GM18873 (cell line): Measurements from ENCODE around the gene DGLUCY.
"Not testable (repeated sequence)": the region's sequence is repeated elsewhere in the genome, so short reads cannot be mapped to it uniquely, and the experiment has no call there.

Experiments used
- ATAC-seq: cut with Tn5 transposase; IDR thresholded peaks from one replicate; pipeline ENCODE4 v1.9.1; 2021; ENCODE audit warnings: mild to moderate bottlenecking, moderate library complexity, moderate number of reproducible peaks; ENCODE audit not compliant: unreplicated experiment, low FRiP score

DGLUCY gene

DNA sequence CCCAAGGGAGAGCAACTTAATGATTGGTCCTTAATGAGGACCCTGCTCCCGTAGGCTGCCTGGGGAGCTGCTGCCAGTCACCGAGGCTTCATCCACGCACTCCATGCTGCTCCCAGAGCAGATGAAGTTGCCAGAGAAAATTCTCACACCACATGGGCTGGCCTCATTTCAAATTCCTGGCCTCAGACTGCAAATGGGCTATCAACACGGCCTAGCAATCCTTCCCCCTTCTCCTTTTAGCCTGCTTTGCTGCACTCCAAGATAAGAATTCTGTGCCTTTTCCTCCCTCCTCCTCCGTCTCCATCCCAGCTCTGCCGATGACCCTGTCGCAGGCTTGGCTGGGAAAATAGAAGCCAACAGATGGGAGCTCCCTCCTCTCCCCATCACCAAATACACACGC, 10.8 kb upstream of the DGLUCY start:
- ATAC-seq, result no peak

DNA sequence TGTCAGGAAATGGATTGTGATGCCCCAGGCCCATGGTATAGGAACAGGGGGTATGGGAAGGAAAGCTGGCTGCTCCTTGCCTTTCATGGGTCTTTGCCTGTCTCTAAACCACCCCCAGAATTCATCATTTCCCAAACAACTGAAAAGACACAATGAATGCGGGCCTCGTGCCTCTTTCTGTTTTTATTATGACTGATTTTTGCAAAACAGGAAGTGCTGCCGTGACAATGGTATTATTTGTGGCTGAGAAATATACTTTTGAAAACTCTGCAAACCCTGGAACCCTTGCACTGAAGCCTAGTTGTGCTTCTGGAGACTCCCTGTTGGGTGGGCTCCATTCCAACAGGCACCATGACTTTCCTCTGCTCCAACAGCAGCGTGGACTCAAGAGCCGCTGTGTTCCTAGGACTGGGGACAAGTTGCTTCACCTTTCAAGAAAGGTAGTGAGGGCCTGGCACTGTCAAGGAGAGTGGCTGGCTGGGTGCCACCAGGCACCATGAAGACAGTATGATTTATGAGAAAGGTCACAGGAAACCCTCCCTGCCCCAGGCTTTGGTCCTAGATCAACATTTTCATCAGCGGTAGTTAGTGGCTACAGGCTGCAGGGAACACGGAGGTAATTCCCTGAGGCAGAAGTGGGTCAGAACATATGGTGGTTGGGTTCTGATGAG, 4.8 kb upstream of the DGLUCY start:
- no peak for ATAC-seq

DNA sequence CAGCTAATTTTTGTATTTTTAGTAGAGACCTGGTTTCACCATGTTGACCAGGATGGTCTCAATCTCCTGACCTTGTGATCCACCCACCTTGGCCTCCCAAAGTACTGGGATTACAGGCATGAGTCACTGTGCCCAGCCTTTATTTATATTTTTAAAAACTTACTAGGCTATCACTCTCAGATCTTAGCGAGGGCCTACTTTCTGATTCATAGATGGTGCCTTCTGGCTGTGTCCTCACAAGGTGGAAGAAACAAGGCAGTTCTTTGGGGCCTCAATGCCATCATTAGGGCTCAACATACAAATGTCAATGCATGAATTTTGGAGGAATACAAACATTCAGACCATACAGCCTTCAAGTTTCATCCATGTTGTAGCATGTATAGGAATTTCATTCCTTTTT, 2.4 kb upstream of the DGLUCY start:
- no peak for ATAC-seq

DNA sequence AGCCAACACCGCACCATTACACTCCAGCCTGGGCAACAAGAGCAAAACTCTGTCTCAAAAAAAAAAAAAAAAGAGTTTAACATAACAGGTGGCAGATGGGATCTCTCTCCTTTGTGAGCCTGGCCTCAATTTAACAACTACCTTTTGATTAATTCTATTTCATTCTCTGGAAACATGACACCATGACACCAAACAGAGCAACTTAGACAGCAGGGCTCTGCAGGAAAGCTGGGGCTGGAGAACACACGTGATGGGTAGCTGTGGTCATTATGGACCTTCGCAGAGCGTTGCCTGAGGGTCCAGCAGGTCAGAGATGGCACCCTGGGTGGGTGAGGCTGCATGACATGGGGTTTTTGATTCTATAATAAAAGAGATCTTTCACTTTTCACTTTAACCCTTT, 1.7 kb upstream of the DGLUCY start:
- ATAC-seq, result no peak

DNA sequence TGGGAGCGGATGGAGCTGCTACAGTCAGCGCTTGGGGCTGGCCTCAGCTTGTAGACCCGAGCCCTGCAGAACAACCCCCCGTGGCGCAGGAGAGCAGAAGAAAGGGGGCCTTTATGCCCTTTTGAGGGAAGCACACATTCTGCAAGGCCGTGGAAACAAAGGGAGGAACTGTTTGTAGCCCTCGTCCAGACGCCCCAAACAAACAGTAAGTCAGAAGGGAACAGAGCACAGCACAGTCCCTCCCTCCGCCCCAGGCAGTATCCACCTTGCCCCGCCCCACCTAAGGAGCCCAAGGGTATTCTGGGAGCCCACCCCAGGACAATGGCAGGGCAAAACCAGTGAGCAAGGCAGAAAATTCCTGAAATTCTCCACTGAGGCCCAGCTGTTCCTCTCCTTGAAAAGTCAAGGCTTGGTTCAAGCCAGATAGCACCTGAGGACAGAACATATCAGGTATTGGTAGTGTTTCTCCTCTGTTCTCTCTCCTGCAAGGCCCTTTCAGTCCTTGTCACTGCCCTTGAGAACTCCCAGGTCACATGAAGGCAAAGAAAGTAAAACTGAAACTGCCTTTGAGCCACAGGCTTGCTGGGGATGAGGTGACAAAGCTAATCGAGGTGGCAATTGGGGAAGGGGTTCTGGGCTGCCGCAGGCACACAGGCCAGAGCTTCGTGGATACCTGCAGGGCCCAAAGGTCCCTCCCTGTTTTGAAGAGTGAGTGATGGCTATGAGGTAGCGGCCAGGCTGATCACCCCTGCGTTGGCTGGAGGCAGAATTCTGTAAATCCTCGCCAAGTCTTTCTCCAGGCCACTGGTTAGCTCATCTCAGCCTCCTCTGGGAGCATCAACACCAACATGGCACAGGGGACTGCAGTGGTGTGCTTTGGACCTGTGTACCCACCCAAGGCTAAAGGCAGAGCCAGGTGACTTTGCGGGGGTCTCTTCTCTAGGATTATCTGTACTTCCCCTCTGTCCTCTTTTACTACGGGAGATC, 499 bp downstream of the DGLUCY start:
- ATAC-seq, result peak; percentile 73

DNA sequence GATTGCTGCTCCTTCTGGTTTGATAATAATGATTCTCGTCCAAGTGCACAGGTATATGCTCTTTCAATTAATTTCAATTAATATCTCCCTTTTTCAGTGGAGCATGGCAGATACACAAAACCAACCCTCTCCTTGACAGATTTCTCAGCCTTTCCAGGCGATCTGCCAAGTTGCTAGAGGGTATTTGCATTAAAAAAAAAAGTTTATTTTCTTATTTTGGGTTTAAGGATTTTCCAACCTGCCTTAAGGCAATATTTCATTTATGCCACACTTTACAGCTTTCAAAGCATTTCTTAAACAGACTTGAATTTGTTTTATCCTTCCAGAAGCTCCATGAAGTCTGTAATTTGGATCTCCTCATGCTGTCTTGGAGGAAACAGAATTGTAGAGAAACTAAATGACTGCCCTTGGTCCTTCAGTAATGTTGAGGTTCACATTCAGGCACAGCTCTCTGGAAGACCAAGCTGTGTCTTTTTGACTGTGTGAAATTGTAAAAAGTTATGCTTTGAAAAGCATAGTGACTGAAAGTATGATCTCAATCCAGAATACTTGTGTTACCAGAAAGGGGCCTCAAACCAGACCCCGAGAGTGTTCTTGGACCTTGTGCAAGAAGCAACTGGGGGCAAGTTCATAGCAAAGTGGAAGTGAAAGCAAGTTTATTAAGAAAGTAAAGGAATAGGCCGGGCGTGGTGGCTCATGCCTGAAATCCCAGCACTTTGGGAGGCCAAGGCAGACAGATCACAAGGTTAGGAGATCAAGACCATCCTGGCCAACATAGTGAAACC, 2.3 kb downstream of the DGLUCY start:
- ATAC-seq, result no peak

DNA sequence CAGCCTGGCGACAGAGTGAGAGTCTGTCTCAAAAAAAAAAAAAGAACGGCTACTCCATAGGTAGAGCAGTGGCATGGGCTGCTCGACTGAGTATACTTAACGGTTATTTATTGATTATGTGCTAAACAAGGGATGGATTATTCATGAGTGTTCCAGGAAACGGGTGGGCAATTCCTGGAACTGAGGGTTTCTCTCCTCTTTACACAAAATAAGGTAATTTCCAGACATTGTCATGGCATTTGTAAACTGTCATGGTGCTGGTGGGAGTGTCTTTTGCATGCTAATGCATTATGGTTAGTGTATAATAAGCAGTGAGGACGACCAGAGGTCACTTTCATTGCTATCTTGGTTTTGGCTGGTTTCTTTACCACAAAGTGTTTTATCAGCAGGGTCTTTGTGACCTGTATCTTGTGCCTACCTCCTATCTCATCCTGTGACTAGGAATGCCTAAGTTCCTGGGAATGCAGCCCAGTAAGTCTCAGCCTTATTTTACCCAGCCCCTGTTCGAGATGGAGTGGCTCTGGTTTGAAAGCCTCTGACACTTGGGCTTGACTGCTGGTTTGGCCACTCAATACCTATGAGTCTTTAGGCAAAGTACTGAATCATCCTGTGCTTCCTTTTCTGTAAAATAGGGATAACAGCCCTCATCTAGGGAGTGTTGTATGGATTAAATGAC, 3.2 kb downstream of the DGLUCY start:
- ATAC-seq, result no peak

DNA sequence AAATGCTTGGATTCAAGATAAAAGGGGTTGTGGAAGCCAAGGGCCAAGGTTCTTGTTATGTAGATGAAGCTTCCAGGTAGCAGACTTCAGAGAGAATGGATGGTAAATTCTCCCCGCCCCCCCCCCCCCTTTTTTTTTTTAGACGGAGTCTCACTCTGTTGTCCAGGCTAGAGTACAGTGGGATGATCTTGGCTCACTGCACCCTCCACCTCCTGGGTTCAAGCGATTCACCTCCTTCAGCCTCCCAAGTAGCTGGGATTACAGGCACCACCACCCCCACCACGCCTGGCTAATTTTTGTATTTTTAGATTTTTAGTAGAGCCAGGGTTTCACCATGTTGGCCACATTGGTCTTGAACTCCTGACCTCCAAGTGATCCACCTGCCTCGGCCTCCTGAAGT, 4.1 kb downstream of the DGLUCY start:
- ATAC-seq, result no peak

DNA sequence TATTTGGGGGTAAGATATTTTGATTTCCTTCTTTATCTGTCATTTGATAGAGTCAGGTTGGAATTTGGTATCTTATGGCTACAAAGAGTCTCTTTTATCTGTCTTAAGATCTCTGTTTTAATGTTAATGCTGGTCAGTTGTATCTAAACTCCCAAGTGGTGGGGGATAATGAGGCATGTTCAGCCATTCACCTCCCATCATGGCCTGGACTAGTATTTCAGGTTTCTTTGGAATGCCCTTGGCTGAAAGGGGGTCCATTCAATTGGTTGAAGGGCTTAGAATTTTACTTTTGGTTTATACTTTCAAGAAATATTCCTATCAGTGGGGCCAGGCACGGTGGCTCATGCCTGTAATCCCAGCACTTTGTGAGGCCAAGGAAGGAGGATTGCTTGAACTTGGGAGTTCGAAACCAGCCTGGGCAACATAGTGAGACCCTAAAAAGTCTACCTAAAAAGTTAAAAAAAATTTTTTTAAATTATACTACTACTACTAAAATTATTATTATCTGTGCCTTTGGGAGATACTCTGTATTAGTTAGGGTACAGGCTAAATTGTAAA, 4.7 kb downstream of the DGLUCY start:
- no peak for ATAC-seq

DNA sequence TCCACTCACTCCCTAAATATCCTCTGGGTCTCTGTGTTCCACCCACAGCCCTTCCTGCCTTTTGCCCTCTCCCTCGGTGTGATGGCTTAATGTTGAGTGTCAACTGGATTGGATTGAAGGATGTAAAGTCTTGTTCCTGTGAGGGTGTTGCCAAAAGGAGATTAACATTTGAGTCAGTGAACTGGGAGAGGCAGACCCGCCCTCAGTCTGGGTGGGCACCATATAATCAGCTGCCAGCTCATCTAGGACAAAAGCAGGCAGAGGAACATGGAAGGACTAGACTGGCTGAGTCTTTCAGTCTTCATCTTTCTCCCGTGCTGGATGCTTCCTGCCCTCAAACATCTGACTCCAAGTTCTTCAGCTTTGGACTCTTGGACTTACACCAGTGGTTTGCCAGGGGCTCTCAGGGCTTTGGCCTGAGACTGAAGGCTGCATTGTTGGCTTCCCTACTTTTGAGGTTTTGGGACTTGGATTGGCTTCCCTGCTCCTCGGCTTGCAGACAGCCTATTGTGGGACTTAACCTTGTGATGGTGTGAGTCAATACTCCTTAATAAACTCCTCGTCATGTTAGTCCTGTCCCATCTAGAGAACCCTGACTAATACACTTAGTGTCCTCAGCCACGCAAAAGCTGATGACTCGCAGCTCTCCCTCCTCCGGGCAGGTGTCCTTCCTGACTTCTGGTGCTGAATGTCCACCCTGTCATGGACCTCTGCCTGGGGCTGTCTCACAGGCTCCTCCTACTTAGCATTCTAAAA, 5.9 kb downstream of the DGLUCY start:
- ATAC-seq, result no peak

DNA sequence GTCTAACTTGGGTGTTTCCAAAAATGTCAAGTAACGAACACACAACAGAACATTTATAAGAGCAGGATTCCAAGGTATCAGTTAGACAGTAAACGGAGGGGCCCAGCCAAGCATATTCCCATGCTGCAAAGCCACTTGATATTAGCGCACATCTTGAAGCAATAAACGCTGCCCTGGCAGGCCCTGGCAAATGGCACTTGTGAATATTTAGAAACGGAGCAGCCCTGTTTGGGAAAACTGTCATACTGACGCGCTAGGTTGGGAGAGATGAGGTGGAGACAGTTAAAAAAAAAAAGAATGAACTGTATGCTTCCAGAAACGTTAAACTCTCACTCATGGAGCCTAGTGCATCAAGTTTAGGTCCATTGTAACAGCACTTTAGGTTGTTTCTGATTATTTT, 9.3 kb downstream of the DGLUCY start:
- no peak for ATAC-seq

DNA sequence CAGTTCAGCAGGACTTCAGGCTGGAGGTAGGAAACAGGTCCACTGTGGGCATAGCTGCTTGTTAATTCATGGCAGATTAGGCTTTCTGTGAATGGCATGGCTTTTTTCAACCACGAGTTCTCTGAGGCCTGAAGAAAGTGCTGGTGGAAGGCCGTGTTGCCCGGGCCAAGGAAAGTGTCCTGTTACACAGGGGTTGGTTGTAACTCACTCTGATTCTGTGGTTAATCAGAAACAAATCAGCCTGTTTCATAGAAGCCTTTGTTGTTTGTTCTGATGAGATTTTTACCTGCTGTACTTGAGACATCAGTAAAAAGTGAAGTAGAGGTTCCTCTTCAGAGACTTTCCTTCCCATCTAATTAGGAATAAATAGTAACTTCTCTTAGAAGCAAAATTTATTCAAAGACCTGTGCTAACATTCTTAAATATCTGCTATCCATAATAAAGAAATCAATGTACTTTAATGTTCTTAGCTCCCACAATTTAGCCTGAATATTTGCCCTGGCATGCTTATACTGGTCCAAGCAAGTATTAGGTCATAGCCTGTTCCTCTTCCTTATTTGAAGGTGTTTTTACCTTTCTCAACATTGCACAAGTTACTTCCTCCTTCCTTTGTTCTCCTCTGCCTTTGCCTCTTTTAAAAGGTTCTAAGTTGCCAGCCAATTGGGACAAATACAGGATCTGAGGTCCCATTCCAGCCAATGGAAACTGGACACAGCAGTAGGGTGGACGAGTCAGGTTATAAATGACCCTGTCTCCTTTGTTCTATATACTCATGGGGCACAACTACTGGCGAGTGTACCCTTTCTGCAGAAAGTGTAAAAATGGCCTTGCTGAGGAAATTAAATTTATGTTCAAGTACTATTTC, 10.8 kb downstream of the DGLUCY start:
- not testable (repeated sequence) for ATAC-seq

DNA sequence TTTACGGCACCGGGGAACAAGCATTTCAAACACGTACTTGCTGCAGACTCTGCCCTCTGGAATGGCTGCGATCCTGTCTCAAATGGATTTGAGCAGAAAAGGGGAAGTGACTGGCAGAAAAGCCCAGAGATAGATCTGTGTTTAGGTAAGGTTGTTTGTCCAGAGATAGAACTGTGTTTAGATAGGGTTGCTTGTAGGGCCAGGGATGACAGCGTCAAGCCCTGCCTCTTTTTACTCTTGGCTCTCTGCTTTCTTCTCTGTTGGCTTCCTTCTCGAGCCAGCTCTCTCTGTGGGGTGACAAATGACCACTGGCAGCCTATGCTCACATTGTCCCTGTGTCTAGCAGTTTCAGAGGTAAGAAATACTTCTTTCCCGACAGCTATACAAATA, 11.4 kb downstream of the DGLUCY start:
- ATAC-seq, result no peak

DNA sequence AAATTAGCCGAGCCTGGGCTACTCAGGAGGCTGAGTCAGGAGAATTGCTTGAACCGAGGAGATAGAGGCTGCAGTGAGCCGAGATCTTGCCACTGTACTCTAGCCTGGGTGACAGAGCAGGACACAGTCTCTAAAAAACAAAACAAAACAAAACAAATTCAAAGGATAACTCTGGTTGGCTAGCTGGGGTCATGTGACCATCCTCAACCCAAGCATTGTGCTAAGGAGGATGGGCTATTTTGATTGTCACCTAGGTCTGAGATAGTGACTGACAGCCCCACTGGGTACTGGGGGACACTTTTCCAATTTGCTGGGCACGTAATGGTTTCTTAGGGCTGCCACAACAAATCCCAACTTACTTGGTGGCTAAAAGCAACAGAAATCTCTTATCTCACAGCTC, 11.9 kb downstream of the DGLUCY start:
- ATAC-seq, result no peak

DNA sequence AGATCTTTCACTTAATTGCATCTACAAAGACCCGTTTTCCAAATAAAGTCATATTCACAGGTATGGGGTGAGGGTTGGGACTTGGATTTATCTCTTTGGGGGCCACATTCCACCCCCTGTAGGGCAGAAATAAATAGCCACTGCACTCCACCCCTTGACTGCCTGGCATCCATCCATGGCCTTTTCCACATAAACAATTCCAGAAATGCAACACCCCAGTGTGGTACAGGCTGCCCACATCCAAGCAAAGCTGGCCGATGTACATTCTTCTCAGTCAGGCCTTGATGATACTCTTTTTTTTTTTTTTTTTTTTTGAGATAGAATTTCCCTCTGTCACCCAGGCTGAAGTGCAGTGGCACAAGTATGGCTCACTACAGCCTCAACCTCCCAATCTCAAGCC, 12.9 kb downstream of the DGLUCY start:
- no peak for ATAC-seq

DNA sequence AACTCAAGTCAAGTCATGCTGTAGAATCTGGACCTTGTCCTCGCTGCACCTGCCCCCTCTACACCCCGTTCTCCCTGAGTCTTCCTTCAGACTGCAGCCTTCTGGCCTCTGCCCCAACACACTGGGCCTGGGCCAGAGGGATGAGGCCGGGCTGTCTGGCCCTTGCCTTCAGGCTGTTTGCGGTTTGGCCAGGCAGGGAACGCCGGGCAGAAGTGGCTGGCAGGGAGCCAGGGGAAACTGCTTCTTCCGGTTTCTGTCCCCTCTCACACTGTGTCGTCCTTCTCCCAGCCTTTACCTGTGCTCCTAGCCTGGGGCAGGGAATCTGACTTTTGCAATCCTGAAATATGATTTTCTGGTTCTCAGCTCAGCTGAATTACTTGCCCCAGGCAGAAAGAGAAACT, 13.5 kb downstream of the DGLUCY start:
- no peak for ATAC-seq

DNA sequence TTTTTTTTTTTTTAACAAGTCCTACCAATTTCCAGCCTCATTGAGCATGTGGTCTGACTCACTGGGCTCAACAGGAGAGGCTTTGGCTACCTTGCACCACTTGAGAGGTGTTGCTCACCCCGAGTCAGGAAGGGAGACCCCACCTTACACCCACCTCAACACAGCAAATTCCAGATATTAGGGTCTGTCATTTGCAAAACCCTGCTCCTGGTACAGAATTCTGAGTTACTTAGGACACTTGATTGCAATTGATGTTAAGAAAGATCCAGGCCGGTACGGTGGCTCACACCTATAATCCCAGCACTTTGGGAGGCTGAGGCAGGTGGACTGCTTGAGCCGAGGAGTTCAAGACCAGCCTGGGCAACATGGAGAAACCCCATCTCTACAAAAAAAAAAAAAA, 14.1 kb downstream of the DGLUCY start:
- no peak for ATAC-seq

DNA sequence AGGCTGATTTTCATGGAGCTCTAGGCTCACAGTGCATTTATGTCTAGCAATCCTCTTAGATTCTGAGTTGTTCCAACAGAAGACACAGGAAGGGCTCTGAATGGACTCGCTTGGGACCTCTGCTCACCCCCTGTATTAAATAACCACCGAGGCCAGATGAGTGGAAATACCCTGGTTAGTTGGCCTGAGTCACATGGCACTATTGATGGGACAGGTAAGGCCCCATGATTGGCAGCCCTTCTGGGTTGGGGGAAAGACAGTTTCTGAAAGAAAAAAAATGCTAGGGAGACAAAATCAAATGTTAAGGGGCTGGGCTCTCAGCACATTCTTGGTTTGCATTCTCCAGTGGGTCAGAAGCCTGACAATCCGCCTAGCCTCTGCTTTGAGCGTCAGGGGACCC, 14.8 kb downstream of the DGLUCY start:
- no peak for ATAC-seq

DNA sequence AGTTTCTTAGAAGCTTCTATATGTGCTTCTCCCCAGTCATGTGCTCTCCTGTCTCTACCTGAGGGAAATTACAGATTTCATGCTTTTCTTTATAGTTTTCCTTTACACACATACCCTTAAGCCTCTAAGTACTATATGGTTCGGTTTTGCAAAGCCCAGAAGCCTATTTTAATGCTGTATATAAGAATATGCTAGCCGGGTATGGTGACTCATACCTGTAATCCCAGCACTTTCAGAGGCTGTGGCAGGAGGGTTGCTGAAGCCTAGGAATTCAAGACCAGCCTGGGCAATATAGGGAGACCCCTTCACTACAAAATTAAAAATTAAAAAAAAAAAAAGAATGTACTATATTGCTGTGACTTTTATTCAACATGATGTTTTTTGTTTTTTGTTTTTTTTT, 15.4 kb downstream of the DGLUCY start:
- ATAC-seq, result no peak
